EH (cell line): Measurements from ENCODE around the gene CABP4.
"Not testable (repeated sequence)": the region's sequence is repeated elsewhere in the genome, so short reads cannot be mapped to it uniquely, and the experiment has no call there.

Source experiments
- DNase-seq: peaks from one replicate; pipeline ENCODE4 v3.0.0-alpha.2; 2015; ENCODE audit warnings: low read depth

CABP4 gene

GRCh38 chr11:67419325-67420049, 35.7 kb upstream of the CABP4 start:
- DNase-seq, result no peak

GRCh38 chr11:67420147-67420645, 35.0 kb upstream of the CABP4 start:
- no peak for DNase-seq

GRCh38 chr11:67420646-67421429, 34.3 kb upstream of the CABP4 start:
- DNase-seq, result peak; percentile 91

DNA sequence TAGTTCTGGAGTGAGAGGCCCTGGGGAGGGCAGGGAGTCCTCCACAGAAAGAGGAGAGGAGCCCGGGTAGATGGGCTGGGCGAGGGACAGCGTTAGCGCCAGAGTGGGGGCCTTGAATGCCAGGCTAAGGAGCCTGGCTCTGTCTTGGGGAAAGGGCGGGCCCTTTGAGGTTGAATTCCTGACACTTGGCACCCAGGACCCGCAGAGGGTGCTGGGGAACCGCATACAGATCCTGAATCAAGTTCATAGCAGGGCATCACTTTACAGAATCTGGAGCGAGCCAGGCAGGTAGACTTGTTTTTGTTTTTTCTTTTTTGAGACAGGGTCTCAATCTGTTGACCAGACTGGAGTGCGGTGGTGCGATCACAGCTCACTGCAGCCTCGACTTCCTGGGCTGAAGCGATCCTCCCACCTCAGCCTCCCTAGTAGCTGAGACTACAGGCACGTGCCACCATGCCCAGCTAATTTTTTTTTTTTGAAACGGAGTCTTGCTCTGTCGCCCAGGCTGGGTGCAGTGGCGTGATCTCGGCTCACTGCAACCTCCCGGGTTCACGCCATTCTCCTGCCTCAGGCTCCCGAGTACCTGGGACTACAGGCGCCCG, 33.6 kb upstream of the CABP4 start:
- DNase-seq, result no peak

GRCh38 chr11:67422891-67423290, 32.3 kb upstream of the CABP4 start:
- DNase-seq, result no peak

DNA sequence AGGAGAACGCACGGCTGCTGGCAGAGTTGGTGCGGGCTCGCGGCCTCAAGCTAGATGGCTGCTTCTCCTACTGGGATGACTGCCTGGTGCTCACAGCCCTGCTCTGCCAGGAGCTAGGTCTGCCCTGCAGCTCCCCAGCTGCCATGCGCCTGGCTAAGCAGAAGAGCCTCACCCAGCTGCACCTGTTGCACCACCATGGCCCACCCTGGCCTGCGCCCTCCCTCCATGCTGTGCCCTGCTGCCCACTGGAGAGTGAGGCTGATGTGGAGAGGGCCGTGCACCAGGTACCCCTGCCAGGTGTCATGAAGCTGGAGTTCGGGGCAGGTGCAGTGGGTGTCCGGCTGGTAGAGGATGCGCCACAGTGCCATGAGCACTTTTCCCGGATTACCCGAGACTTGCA, 31.7 kb upstream of the CABP4 start:
- no peak for DNase-seq

DNA sequence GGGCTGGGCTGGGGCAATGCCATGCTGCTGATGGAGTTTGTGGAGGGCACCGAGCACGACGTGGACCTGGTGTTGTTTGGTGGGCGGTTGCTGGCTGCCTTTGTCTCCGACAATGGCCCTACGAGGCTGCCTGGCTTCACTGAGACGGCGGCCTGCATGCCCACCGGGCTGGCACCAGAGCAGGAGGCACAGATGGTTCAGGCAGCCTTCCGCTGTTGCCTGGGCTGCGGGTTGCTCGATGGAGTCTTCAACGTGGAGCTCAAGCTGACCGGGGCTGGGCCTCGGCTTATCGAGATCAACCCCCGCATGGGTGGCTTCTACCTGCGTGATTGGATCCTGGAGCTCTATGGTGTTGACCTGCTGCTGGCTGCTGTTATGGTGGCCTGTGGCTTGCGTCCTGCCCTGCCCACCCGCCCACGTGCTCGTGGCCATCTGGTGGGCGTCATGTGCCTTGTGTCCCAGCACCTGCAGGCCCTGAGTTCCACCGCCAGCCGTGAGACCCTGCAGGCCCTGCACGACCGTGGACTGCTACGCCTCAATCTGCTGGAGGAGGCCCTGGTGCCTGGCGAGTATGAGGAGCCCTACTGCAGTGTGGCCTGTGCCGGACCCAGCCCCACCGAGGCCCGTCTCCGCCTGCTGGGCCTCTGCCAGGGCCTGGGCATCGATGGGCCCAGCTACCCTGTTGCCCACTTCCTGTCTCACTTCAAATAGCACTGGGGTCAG, 31.1 kb upstream of the CABP4 start:
- DNase-seq, result no peak

GRCh38 chr11:67427364-67427859, 27.7 kb upstream of the CABP4 start:
- not testable (repeated sequence) for DNase-seq

DNA sequence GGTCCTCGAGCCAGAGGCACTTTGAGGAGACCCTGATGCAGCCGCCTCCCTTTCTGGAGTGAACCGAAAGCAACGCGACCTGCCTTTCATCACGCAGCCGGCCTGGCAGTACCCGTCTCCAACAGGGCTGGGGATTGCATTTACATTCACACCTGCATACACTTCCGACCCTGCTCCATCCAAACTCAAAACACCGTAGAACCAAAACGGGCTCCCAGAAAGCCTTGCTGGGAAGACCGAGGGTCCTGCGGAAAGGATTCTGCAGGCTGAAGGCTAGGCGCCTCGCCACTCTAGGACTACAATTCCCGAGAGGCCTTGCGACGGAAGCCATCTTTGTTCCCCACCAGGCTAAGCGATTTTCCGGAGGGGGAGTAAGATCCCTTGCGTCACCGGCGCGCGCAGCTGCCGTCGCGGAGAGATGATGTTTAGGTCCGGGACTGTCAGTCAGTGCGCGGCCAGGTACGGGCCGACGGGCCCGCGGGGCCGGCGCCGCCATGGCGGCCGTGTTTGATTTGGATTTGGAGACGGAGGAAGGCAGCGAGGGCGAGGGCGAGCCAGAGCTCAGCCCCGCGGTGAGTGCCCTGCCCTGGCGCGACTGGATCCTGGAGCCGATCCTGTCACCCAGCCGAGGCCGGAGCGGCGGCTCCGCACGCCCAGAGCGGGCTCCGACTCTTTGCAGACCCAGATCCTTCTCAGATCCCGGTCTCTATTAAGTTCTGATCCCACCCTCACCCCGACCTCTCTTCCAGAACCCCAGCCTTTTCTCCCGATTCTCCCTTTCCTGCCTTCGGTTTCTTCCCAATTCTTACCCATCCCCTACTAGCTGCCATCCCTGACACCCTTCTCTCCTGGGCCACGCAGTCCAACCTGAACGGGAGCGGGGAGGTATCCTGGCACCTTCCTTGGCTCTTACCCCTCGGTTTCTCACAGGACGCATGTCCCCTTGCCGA, 26.8 kb upstream of the CABP4 start, which contains the start of gene RPS6KB2:
Gene RPS6KB2, plus strand, starts transcription at position 443 of the 950 bp plus-strand sequence. Its CDS starts 52 bp downstream, at position 495.
- DNase-seq, result peak; percentile 95

- DNase-seq, result no peak
Observed at GRCh38 chr11:67429038-67429668, 26.0 kb upstream of the CABP4 start.

DNA sequence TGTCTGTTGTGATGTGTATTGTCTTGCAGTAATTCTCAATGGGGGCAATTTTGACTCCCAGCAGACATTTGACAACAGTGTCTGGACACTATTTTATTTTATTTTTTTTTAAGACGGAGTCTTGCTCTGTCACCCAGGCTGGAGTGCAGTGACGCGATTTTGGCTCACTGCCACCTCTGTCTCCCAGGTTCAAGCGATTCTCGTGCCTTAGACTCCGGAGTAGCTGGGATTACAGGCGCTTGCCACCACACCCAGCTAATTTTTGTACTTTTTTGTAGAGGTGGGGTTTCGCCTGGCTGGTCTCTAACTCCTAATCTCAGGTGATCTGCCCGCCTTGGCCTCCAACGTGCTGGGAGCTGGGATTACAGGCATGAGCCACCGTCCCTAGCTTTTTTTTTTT, 25.4 kb upstream of the CABP4 start:
- no peak for DNase-seq

GRCh38 chr11:67431346-67432249, 23.6 kb upstream of the CABP4 start:
- no peak for DNase-seq

DNA sequence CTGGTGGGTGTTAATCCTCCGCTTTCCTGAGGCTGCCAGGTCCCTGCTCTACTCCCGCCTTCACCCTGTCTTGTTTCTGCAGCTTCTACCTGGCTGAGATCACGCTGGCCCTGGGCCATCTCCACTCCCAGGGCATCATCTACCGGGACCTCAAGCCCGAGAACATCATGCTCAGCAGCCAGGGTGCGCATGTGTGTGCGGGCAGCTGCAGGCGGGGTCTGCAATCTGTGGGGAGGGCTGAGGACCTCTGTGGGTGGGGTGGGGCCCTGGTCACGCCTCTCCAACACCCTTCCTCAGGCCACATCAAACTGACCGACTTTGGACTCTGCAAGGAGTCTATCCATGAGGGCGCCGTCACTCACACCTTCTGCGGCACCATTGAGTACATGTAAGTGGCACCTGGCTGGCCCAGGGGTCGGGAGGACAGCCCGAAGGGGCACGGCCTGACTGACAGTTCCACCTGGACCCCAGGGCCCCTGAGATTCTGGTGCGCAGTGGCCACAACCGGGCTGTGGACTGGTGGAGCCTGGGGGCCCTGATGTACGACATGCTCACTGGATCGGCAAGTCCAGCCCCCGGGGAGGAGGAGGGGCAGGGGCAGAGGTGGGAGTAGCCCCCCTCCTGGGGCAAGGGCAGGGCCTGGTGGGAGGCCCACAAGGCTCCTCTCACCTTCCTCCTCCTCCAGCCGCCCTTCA, 22.4 kb upstream of the CABP4 start:
- DNase-seq, result no peak

GRCh38 chr11:67433536-67434394, 21.4 kb upstream of the CABP4 start:
- DNase-seq, result no peak

- no peak for DNase-seq
Observed at GRCh38 chr11:67434395-67434881, 20.7 kb upstream of the CABP4 start.

GRCh38 chr11:67435031-67435726, 20.0 kb upstream of the CABP4 start:
- DNase-seq, result no peak
